ENCODE results near the gene TOX2.

TOX2 gene

DNA sequence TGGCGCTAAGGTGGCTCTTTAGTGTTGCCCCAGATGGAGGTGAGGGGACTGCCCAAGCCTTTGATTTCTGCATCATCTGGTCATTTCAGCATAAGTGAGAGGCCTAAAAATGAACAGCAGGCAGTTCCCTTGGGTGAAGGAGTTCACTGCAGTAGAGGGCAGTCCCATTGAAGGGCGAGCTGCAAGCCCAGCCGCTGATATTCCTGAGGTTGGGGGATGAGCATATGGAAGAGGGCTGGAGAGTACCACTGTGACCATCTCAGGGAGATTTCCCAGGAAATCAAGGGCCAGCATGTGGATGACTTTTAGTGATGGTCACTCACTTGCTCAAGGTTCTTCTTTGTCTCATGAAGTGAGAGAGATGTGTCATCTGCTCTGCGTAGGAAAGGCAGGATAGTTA lies 9.3 kb downstream of the TOX2 start:
- Histone ChIP-seq H3K4me1 (peaks cover 27% of the 10 kb centered on the region), H3K4me3 (no peak overlapping the region), H3K9ac (no peak overlapping the region), H3K9me3 (no peaks in the 10 kb centered on the region), H3K36me3 (no peaks in the 10 kb centered on the region), H3K27ac (no peak overlapping the region), H3K27me3 (no peaks in the 10 kb centered on the region), H3K4me2 (no peak overlapping the region), H4K20me1 (no peaks in the 10 kb centered on the region)
- TF ChIP-seq Cebpa-rat (IDR thresholded peaks at IDR 0.05), result no peak

- Histone ChIP-seq H3K4me3 (no peak overlapping the region), H3K4me1 (peaks cover 27% of the 10 kb centered on the region), H3K36me3 (no peaks in the 10 kb centered on the region), H4K20me1 (no peaks in the 10 kb centered on the region), H3K9ac (no peak overlapping the region), H3K27me3 (no peaks in the 10 kb centered on the region), H3K9me3 (no peaks in the 10 kb centered on the region), H3K4me2 (peak overlapping the region; percentile 74), H3K27ac (no peak overlapping the region)
- TF ChIP-seq Cebpa-rat (IDR thresholded peaks at IDR 0.05), result no peak
Observed at GRCh38 chr20:43925215-43925614, 10.6 kb downstream of the TOX2 start.

DNA sequence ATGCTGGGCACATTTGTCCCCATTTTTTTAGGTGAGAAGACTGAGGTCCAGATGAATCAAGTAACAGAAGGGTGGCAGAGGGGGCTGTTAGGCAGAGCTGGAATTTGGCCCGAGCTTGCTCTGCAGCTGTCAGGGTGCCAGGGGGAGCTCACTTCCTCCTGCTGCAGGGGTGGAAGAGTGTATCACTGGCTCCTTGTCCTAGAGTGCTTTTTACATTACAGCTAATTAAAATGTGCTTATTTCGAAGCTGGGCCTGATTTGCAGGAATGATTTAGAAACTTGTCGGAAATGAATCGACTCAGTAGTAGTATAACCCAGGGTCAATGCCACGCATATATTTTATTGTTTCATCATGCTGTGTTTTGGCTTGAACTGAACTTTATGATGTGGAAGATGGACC lies 11.1 kb downstream of the TOX2 start:
- Histone ChIP-seq H3K4me2 (peak overlapping the region; percentile 74), H3K36me3 (no peaks in the 10 kb centered on the region), H3K27me3 (no peaks in the 10 kb centered on the region), H3K27ac (no peak overlapping the region), H3K9me3 (no peaks in the 10 kb centered on the region), H3K4me3 (no peak overlapping the region), H4K20me1 (no peaks in the 10 kb centered on the region), H3K9ac (no peak overlapping the region), H3K4me1 (peaks cover 27% of the 10 kb centered on the region)
- TF ChIP-seq Cebpa-rat (IDR thresholded peaks at IDR 0.05), result no peak

- H3K4me3 ChIP-seq, result no peak overlapping the region
- H3K9me3 ChIP-seq, result no peaks in the 10 kb centered on the region
- no peak overlapping the region for H3K9ac ChIP-seq
- H3K36me3 ChIP-seq, result no peaks in the 10 kb centered on the region
- H4K20me1 ChIP-seq, result no peaks in the 10 kb centered on the region
- no peaks in the 10 kb centered on the region for H3K27me3 ChIP-seq
- no peak for TF ChIP-seq Cebpa-rat (IDR thresholded peaks at IDR 0.05)
- no peak overlapping the region for H3K27ac ChIP-seq
- peak overlapping the region; percentile 74 for H3K4me2 ChIP-seq
- peaks cover 27% of the 10 kb centered on the region for H3K4me1 ChIP-seq
Observed at GRCh38 chr20:43926287-43927050, 11.8 kb downstream of the TOX2 start.

GRCh38 chr20:43931976-43932375 lies 17.3 kb downstream of the TOX2 start:
- Histone ChIP-seq H3K27me3 (no peaks in the 10 kb centered on the region), H3K4me3 (no peak overlapping the region), H3K36me3 (no peaks in the 10 kb centered on the region), H3K4me1 (peaks cover 4% of the 10 kb centered on the region), H3K9ac (no peak overlapping the region), H3K27ac (no peak overlapping the region), H3K9me3 (no peaks in the 10 kb centered on the region), H4K20me1 (no peaks in the 10 kb centered on the region), H3K4me2 (no peak overlapping the region)
- no peak for TF ChIP-seq Cebpa-rat (IDR thresholded peaks at IDR 0.05)

DNA sequence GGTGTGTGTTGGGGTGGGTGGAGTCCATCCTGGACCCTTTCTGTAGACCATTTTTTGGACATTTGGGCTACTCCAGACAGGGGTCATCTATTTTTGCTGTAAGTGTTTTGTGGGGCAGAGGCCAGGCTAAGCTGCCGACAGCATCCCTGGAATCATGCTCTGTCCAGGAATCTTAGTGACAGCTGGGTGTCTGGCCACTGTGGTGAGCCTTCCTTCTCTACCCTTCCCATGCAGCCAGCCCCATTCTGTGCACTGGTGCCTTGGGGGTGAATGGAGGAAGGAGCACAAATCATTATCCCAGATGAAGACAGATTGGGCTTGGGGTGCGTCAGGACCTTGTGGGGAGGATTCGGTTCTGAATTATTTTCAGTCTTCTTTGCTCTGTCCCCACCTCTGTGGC lies 20.2 kb downstream of the TOX2 start:
- no peak overlapping the region for H3K27ac ChIP-seq
- H3K27me3 ChIP-seq, result no peaks in the 10 kb centered on the region
- H3K36me3 ChIP-seq, result no peaks in the 10 kb centered on the region
- no peak overlapping the region for H3K4me3 ChIP-seq
- H3K9me3 ChIP-seq, result no peaks in the 10 kb centered on the region
- no peak overlapping the region for H3K4me2 ChIP-seq
- H3K9ac ChIP-seq, result no peak overlapping the region
- TF ChIP-seq Cebpa-rat (IDR thresholded peaks at IDR 0.05), result no peak
- H3K4me1 ChIP-seq, result peaks cover 33% of the 10 kb centered on the region
- H4K20me1 ChIP-seq, result peaks cover 19% of the 10 kb centered on the region; the same call in 1 of the 2 replicates

- no peak for TF ChIP-seq Cebpa-rat (IDR thresholded peaks at IDR 0.05)
- Histone ChIP-seq H3K4me2 (peak overlapping the region; percentile 79), H3K27ac (no peak overlapping the region), H3K27me3 (no peaks in the 10 kb centered on the region), H3K9ac (no peak overlapping the region), H3K36me3 (no peaks in the 10 kb centered on the region), H3K4me3 (no peak overlapping the region), H3K9me3 (no peaks in the 10 kb centered on the region), H3K4me1 (peaks cover 47% of the 10 kb centered on the region), H4K20me1 (peaks cover 19% of the 10 kb centered on the region; the same call in 1 of the 2 replicates)
Observed at GRCh38 chr20:43936104-43936770, 21.6 kb downstream of the TOX2 start.

DNA sequence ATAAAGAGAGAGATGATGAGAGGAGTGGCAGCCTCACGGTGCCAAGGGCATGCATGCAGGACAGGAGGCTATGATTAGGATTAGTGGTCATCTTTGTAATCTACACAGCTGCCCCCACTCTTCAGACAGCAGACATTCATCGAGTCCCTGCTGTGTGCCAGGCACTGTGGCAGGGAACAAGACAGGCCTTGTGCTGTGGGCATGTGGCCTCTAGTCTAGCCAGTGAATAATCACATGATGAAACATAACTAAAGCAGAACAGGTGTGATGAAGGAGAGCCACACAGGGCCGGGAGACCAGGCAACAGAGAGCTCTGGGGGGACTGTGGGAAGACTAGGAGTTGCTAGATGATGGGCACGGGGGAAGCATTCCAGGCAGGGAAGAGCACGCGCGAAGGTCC lies 22.2 kb downstream of the TOX2 start:
- H3K36me3 ChIP-seq, result no peaks in the 10 kb centered on the region
- H3K9me3 ChIP-seq, result no peaks in the 10 kb centered on the region
- peak overlapping the region; percentile 79 for H3K4me2 ChIP-seq
- H3K9ac ChIP-seq, result no peak overlapping the region
- H3K27ac ChIP-seq, result no peak overlapping the region
- H4K20me1 ChIP-seq, result peaks cover 19% of the 10 kb centered on the region; the same call in 1 of the 2 replicates
- H3K4me1 ChIP-seq, result peaks cover 53% of the 10 kb centered on the region
- no peak overlapping the region for H3K4me3 ChIP-seq
- no peak for TF ChIP-seq Cebpa-rat (IDR thresholded peaks at IDR 0.05)
- H3K27me3 ChIP-seq, result no peaks in the 10 kb centered on the region

DNA sequence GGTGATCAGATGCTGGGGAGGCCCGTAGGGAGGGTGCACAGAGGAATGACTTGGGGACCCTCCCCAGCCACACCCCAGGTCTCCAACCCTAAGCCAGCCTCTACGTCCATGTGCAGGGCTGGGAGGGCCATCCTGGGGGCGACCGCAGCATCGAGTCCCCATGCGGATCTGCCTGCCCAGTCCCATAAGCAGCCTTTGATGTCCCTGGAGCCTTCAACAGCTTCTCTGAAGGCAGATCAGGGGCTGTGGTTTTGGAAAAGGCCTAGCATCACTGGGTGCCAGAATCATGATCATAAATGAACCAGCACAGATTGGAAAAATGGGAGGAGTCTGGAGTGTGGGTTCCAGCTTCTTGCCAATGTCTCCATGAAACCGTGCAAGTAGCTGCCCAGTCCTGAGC lies 22.9 kb downstream of the TOX2 start:
- Histone ChIP-seq H3K4me2 (peak overlapping the region; percentile 79), H3K4me3 (no peak overlapping the region), H3K36me3 (no peaks in the 10 kb centered on the region), H4K20me1 (peaks cover 19% of the 10 kb centered on the region; the same call in 1 of the 2 replicates), H3K9ac (no peak overlapping the region), H3K4me1 (peaks cover 60% of the 10 kb centered on the region), H3K9me3 (no peaks in the 10 kb centered on the region), H3K27me3 (no peaks in the 10 kb centered on the region), H3K27ac (no peak overlapping the region)
- TF ChIP-seq Cebpa-rat (IDR thresholded peaks at IDR 0.05), result no peak

DNA sequence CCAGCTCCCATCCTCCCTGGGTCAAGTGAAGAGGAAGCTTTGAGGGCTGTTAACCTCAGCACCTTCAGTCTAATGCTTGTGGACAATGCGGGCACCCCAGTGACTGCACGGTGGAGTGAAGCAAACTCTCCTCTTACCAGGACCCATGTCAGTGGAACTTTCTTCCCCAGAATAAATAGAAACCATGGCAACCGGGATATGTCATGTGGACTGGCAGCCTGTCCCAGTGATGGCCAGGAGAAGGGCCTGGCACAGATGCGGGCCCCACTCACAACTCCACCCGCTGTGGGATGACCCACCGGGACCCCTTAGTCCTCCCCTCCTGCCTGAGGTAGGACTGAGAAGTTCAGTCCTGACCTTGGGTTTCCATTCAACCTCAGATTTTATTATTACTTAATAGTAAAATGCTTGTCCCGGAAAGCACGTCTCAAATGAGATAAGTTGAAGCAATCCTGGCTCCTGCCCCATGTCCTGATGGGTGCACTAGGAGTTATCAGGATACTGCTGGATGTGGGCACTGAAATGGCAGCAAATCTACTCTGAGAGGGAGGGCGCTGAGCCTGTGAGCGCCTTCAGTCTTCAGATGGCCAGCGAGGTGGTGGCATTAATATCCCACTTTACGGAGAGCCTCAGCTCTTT lies 23.5 kb downstream of the TOX2 start:
- peak overlapping the region; percentile 79 for H3K4me2 ChIP-seq
- no peak overlapping the region for H3K4me3 ChIP-seq
- H3K9me3 ChIP-seq, result no peaks in the 10 kb centered on the region
- H3K27me3 ChIP-seq, result no peaks in the 10 kb centered on the region
- no peak for TF ChIP-seq Cebpa-rat (IDR thresholded peaks at IDR 0.05)
- H3K36me3 ChIP-seq, result no peaks in the 10 kb centered on the region
- H4K20me1 ChIP-seq, result peaks cover 19% of the 10 kb centered on the region; the same call in 1 of the 2 replicates
- no peak overlapping the region for H3K9ac ChIP-seq
- H3K27ac ChIP-seq, result no peak overlapping the region
- H3K4me1 ChIP-seq, result peaks cover 66% of the 10 kb centered on the region

Data from BLaER1 (cell line).